ENCODE data around the gene MYO3B. TPM values are rescaled to one million over a fixed set of nuclear protein-coding genes. Genes with fewer than 3 reads are reported as not detected.
"Not testable (repeated sequence)": the region's sequence is repeated elsewhere in the genome, so short reads cannot be mapped to it uniquely, and the experiment has no call there.

The MYO3B gene
- total RNA-seq, 1 donor: 0.21 TPM

- Histone ChIP-seq H3K4me3 (ENCODE audit: low read length) (no peak overlapping the region), H3K27me3 (ENCODE audit: insufficient read depth, low read length) (no peaks in the 10 kb centered on the region), H3K4me1 (ENCODE audit: insufficient read depth, low read length) (no peaks in the 10 kb centered on the region), H3K9me3 (ENCODE audit: low read depth, low read length) (no peaks in the 10 kb centered on the region)
Measured at GRCh38 chr2:170454471-170455372, 276.8 kb downstream of the MYO3B start.

GRCh38 chr2:170455617-170456426 is 277.9 kb downstream of the MYO3B start:
- no peaks in the 10 kb centered on the region for H3K27me3 ChIP-seq (ENCODE audit: insufficient read depth, low read length)
- no peak overlapping the region for H3K4me3 ChIP-seq (ENCODE audit: low read length)
- no peaks in the 10 kb centered on the region for H3K4me1 ChIP-seq (ENCODE audit: insufficient read depth, low read length)
- no peaks in the 10 kb centered on the region for H3K9me3 ChIP-seq (ENCODE audit: low read depth, low read length)

- H3K4me1 ChIP-seq (ENCODE audit: insufficient read depth, low read length): no peaks in the 10 kb centered on the region
- no peaks in the 10 kb centered on the region for H3K9me3 ChIP-seq (ENCODE audit: low read depth, low read length)
- H3K4me3 ChIP-seq (ENCODE audit: low read length): no peak overlapping the region
- H3K27me3 ChIP-seq (ENCODE audit: insufficient read depth, low read length): no peaks in the 10 kb centered on the region
Measured at GRCh38 chr2:170456914-170457313, 279.0 kb downstream of the MYO3B start.

- no peaks in the 10 kb centered on the region for H3K9me3 ChIP-seq (ENCODE audit: low read depth, low read length)
- no peaks in the 10 kb centered on the region for H3K27me3 ChIP-seq (ENCODE audit: insufficient read depth, low read length)
- no peak overlapping the region for H3K4me3 ChIP-seq (ENCODE audit: low read length)
- no peaks in the 10 kb centered on the region for H3K4me1 ChIP-seq (ENCODE audit: insufficient read depth, low read length)
Measured at GRCh38 chr2:170457742-170458141, 279.8 kb downstream of the MYO3B start.

- H3K4me3 ChIP-seq (ENCODE audit: low read length): no peak overlapping the region
- H3K4me1 ChIP-seq (ENCODE audit: insufficient read depth, low read length): no peaks in the 10 kb centered on the region
- H3K9me3 ChIP-seq (ENCODE audit: low read depth, low read length): no peaks in the 10 kb centered on the region
- no peaks in the 10 kb centered on the region for H3K27me3 ChIP-seq (ENCODE audit: insufficient read depth, low read length)
Measured at GRCh38 chr2:170461889-170462288, 283.9 kb downstream of the MYO3B start.

GRCh38 chr2:170462433-170463205 is 284.7 kb downstream of the MYO3B start:
- no peaks in the 10 kb centered on the region for H3K4me1 ChIP-seq (ENCODE audit: insufficient read depth, low read length)
- H3K4me3 ChIP-seq (ENCODE audit: low read length): no peak overlapping the region
- no peaks in the 10 kb centered on the region for H3K9me3 ChIP-seq (ENCODE audit: low read depth, low read length)
- no peaks in the 10 kb centered on the region for H3K27me3 ChIP-seq (ENCODE audit: insufficient read depth, low read length)

GRCh38 chr2:170463206-170463537 is 285.2 kb downstream of the MYO3B start:
- H3K27me3 ChIP-seq (ENCODE audit: insufficient read depth, low read length): no peaks in the 10 kb centered on the region
- no peaks in the 10 kb centered on the region for H3K4me1 ChIP-seq (ENCODE audit: insufficient read depth, low read length)
- H3K9me3 ChIP-seq (ENCODE audit: low read depth, low read length): no peaks in the 10 kb centered on the region
- no peak overlapping the region for H3K4me3 ChIP-seq (ENCODE audit: low read length)

- H3K27me3 ChIP-seq (ENCODE audit: insufficient read depth, low read length): no peaks in the 10 kb centered on the region
- no peaks in the 10 kb centered on the region for H3K4me1 ChIP-seq (ENCODE audit: insufficient read depth, low read length)
- no peak overlapping the region for H3K4me3 ChIP-seq (ENCODE audit: low read length)
- no peaks in the 10 kb centered on the region for H3K9me3 ChIP-seq (ENCODE audit: low read depth, low read length)
Measured at GRCh38 chr2:170464268-170464667, 286.3 kb downstream of the MYO3B start.

GRCh38 chr2:170465241-170465640 is 287.3 kb downstream of the MYO3B start:
- Histone ChIP-seq H3K4me3 (ENCODE audit: low read length) (no peak overlapping the region), H3K4me1 (ENCODE audit: insufficient read depth, low read length) (no peaks in the 10 kb centered on the region), H3K9me3 (ENCODE audit: low read depth, low read length) (no peaks in the 10 kb centered on the region), H3K27me3 (ENCODE audit: insufficient read depth, low read length) (no peaks in the 10 kb centered on the region)

- no peaks in the 10 kb centered on the region for H3K4me1 ChIP-seq (ENCODE audit: insufficient read depth, low read length)
- no peaks in the 10 kb centered on the region for H3K27me3 ChIP-seq (ENCODE audit: insufficient read depth, low read length)
- H3K4me3 ChIP-seq (ENCODE audit: low read length): no peak overlapping the region
- H3K9me3 ChIP-seq (ENCODE audit: low read depth, low read length): no peaks in the 10 kb centered on the region
Measured at GRCh38 chr2:170466632-170467031, 288.7 kb downstream of the MYO3B start.

- no peaks in the 10 kb centered on the region for H3K4me1 ChIP-seq (ENCODE audit: insufficient read depth, low read length)
- H3K4me3 ChIP-seq (ENCODE audit: low read length): no peak overlapping the region
- no peaks in the 10 kb centered on the region for H3K27me3 ChIP-seq (ENCODE audit: insufficient read depth, low read length)
- no peaks in the 10 kb centered on the region for H3K9me3 ChIP-seq (ENCODE audit: low read depth, low read length)
Measured at GRCh38 chr2:170467568-170468422, 289.8 kb downstream of the MYO3B start.

- Histone ChIP-seq H3K4me3 (ENCODE audit: low read length) (no peak overlapping the region), H3K9me3 (ENCODE audit: low read depth, low read length) (no peaks in the 10 kb centered on the region), H3K27me3 (ENCODE audit: insufficient read depth, low read length) (no peaks in the 10 kb centered on the region), H3K4me1 (ENCODE audit: insufficient read depth, low read length) (no peaks in the 10 kb centered on the region)
Measured at GRCh38 chr2:170468557-170468956, 290.6 kb downstream of the MYO3B start.

- not testable (repeated sequence) for H3K9me3 ChIP-seq (ENCODE audit: low read depth, low read length); H3K4me3 ChIP-seq (ENCODE audit: low read length); H3K4me1 ChIP-seq (ENCODE audit: insufficient read depth, low read length); H3K27me3 ChIP-seq (ENCODE audit: insufficient read depth, low read length)
Measured at GRCh38 chr2:170472498-170472897, 294.6 kb downstream of the MYO3B start.

GRCh38 chr2:170475878-170476277 is 297.9 kb downstream of the MYO3B start:
- H3K4me3 ChIP-seq (ENCODE audit: low read length): no peak overlapping the region
- H3K27me3 ChIP-seq (ENCODE audit: insufficient read depth, low read length): no peaks in the 10 kb centered on the region
- no peaks in the 10 kb centered on the region for H3K9me3 ChIP-seq (ENCODE audit: low read depth, low read length)
- H3K4me1 ChIP-seq (ENCODE audit: insufficient read depth, low read length): no peaks in the 10 kb centered on the region
